Calu3 (cell line): ENCODE results near the gene SSU72. TPM values are rescaled to one million over a fixed set of nuclear protein-coding genes. Genes with fewer than 3 reads are reported as not detected.

ENCODE experiments used
- BruUV-seq: library from RNA; stranded (reverse); fragments of 400-500 nt; replicated peaks from 2 replicates; lab custom pipeline; 2021; lab: Mats Ljungman, UMichigan
- CTCF ChIA-PET: fragments of 300-600 bp; sonication (Branson Sonifier 250); formaldehyde crosslinking; loops from one replicate; lab custom pipeline; 2022; ENCODE audit warnings: antibody characterized with exemption; lab: Charles Lee
- DNase-seq: peaks from one replicate; pipeline ENCODE4 v3.0.0; 2022
- H3K27ac Mint-ChIP-seq: one replicate; pipeline ENCODE4 v1.8.0; 2022; ENCODE audit warnings: mixed read lengths; ENCODE audit not compliant: unreplicated experiment
- H3K27me3 Mint-ChIP-seq: one replicate; pipeline ENCODE4 v1.8.0; 2022; ENCODE audit warnings: mixed read lengths; ENCODE audit not compliant: unreplicated experiment
- H3K36me3 Mint-ChIP-seq: one replicate; pipeline ENCODE4 v1.8.0; 2022; ENCODE audit warnings: mild to moderate bottlenecking, moderate library complexity, mixed read lengths; ENCODE audit not compliant: insufficient read depth, unreplicated experiment
- H3K4me1 Mint-ChIP-seq: one replicate; pipeline ENCODE4 v1.8.0; 2022; ENCODE audit warnings: mild to moderate bottlenecking, low read depth, mixed read lengths; ENCODE audit not compliant: unreplicated experiment
- H3K4me3 Mint-ChIP-seq: one replicate; pipeline ENCODE4 v1.8.0; 2022; ENCODE audit warnings: mild to moderate bottlenecking, low read depth, moderate library complexity, mixed read lengths; ENCODE audit not compliant: unreplicated experiment
- H3K9me3 Mint-ChIP-seq: one replicate; pipeline ENCODE4 v1.8.0; 2022; ENCODE audit warnings: low read depth, mixed read lengths; ENCODE audit not compliant: unreplicated experiment
- CTCF ChIP-seq: fragments of 200-600 bp; IDR thresholded peaks from one replicate; pipeline ENCODE4 v1.8.0; 2022; ENCODE audit warnings: antibody characterized with exemption; ENCODE audit not compliant: unreplicated experiment
- intact Hi-C: fragments of 100-400 bp; cut with micrococcal nuclease; formaldehyde crosslinking; loops from one replicate; pipeline ENCODE4 v1.10.0; 2022; ENCODE audit not compliant: unreplicated experiment
- total RNA-seq: library from RNA; stranded (reverse); gene quantifications from 2 replicates; pipeline ENCODE4 v1.2.3, GENCODE V29; 2022

The SSU72 gene
- total RNA-seq, 1 experiment from 2014 or later = 105 TPM

GRCh38 chr1:1552263-1552639 is 22.4 kb downstream of the SSU72 start:
- DNase-seq = no peak
- Mint-ChIP-seq H3K27me3 (no peaks in the 10 kb centered on the region), H3K4me3 (no peak overlapping the region), H3K4me1 (no peaks in the 10 kb centered on the region), H3K36me3 (peaks cover 28% of the 10 kb centered on the region), H3K9me3 (no peaks in the 10 kb centered on the region), H3K27ac (no peak overlapping the region)
- intact Hi-C loops = no loop called here
- CTCF ChIA-PET = no interaction called here
- no peak for TF ChIP-seq CTCF
- BruUV-seq = no TSS peak

- CTCF ChIA-PET = no interaction called here
Measured at GRCh38 chr1:1551524-1552262, 23.0 kb downstream of the SSU72 start.

GRCh38 chr1:1550591-1551432 is 23.9 kb downstream of the SSU72 start:
- no peak overlapping the region for H3K27ac Mint-ChIP-seq
- BruUV-seq = no TSS peak
- H3K27me3 Mint-ChIP-seq = no peaks in the 10 kb centered on the region
- H3K36me3 Mint-ChIP-seq = peaks cover 30% of the 10 kb centered on the region
- no peak for DNase-seq
- intact Hi-C loops = no loop called here
- H3K4me1 Mint-ChIP-seq = no peaks in the 10 kb centered on the region
- CTCF ChIA-PET = interaction anchor here (0.5 kb wide), 1 partner anchor 13 kb away, joined by 5 read pairs; no protein-coding TSS in a partner anchor
- H3K9me3 Mint-ChIP-seq = no peaks in the 10 kb centered on the region
- no peak overlapping the region for H3K4me3 Mint-ChIP-seq
- no peak for TF ChIP-seq CTCF

More at GRCh38 chr1:1551524-1552262, 23.0 kb downstream of the SSU72 start:
- no peaks in the 10 kb centered on the region for H3K9me3 Mint-ChIP-seq
- no TSS peak for BruUV-seq
- H3K27me3 Mint-ChIP-seq = no peaks in the 10 kb centered on the region
- intact Hi-C loops = no loop called here
- H3K4me3 Mint-ChIP-seq = no peak overlapping the region
- TF ChIP-seq CTCF = no peak
- H3K4me1 Mint-ChIP-seq = no peaks in the 10 kb centered on the region
- H3K36me3 Mint-ChIP-seq = peaks cover 30% of the 10 kb centered on the region
- H3K27ac Mint-ChIP-seq = no peak overlapping the region
- DNase-seq = no peak

GRCh38 chr1:1550087-1550486 is 24.6 kb downstream of the SSU72 start:
- H3K36me3 Mint-ChIP-seq = peaks cover 32% of the 10 kb centered on the region
- DNase-seq = no peak
- no peak overlapping the region for H3K4me3 Mint-ChIP-seq
- intact Hi-C loops = no loop called here
- no TSS peak for BruUV-seq
- H3K9me3 Mint-ChIP-seq = no peaks in the 10 kb centered on the region
- no peak for TF ChIP-seq CTCF
- no peaks in the 10 kb centered on the region for H3K27me3 Mint-ChIP-seq
- H3K4me1 Mint-ChIP-seq = no peaks in the 10 kb centered on the region
- H3K27ac Mint-ChIP-seq = no peak overlapping the region
- CTCF ChIA-PET = interaction anchor here (0.5 kb wide), 1 partner anchor 13 kb away, joined by 5 read pairs; no protein-coding TSS in a partner anchor
